ES-I3 (cell line): ENCODE data around the gene KDM4E.
"Not testable (repeated sequence)": the region's sequence is repeated elsewhere in the genome, so short reads cannot be mapped to it uniquely, and the experiment has no call there.

Source experiments
- H3K36me3 ChIP-seq: 2 replicates; pipeline ENCODE4 v1.6.1; 2013; ENCODE audit warnings: mild to moderate bottlenecking, low read length, control low read depth, moderate library complexity; ENCODE audit not compliant: insufficient read depth
- H3K4me1 ChIP-seq: 2 replicates; pipeline ENCODE4 v1.6.1; 2013; ENCODE audit warnings: mild to moderate bottlenecking, control low read depth, low read length; ENCODE audit not compliant: insufficient read depth
- H3K9ac ChIP-seq: 2 replicates; pipeline ENCODE4 v1.6.1; 2013; ENCODE audit warnings: low read depth, mild to moderate bottlenecking, low read length, moderate library complexity
- H3K9me3 ChIP-seq: 2 replicates; pipeline ENCODE4 v1.6.1; 2013; ENCODE audit warnings: mild to moderate bottlenecking, low read length, moderate library complexity; ENCODE audit not compliant: control insufficient read depth, insufficient read depth

The KDM4E gene

DNA sequence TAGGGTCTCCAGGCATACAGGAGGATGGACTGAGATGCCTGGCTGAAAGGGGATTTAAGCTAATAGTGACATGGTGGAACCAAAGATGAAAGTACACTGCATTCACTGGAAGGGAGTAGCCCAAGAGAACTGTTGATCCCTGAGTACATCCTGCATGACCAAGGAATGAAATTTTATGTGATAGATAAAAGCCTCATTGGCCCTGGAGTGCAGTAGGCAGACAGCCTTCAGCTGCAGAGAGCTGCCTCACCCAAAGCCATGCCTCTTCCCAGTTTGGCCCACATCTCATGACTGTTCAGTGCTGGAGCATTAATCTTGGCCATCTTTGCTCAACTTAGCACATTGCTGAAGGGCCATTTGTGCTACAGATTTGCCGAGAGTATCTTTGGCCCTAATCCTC, 8.0 kb downstream of the KDM4E start:
- H3K9me3 ChIP-seq: no peaks in the 10 kb centered on the region
- no peaks in the 10 kb centered on the region for H3K4me1 ChIP-seq
- no peaks in the 10 kb centered on the region for H3K36me3 ChIP-seq
- H3K9ac ChIP-seq: no peak overlapping the region

DNA sequence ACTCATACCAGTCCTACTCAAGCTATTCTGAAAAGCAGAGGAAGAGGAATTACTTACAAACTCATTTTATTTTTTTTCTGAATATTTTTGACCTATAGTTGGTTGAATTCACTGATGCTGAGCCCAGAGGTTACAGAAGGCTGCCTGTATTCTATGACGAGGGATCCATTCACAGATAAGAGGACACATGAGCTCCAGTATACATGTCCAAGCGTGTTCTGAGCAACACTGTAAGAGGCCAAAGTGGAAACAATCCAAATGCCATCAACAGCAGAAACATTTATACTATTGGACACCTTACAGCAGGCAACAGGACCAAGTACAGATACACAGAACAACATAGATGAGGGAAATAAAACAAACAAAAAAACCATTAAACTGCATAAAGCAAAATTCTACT, 10.3 kb downstream of the KDM4E start:
- Histone ChIP-seq H3K36me3 (no peaks in the 10 kb centered on the region), H3K9ac (no peak overlapping the region), H3K4me1 (no peaks in the 10 kb centered on the region)

DNA sequence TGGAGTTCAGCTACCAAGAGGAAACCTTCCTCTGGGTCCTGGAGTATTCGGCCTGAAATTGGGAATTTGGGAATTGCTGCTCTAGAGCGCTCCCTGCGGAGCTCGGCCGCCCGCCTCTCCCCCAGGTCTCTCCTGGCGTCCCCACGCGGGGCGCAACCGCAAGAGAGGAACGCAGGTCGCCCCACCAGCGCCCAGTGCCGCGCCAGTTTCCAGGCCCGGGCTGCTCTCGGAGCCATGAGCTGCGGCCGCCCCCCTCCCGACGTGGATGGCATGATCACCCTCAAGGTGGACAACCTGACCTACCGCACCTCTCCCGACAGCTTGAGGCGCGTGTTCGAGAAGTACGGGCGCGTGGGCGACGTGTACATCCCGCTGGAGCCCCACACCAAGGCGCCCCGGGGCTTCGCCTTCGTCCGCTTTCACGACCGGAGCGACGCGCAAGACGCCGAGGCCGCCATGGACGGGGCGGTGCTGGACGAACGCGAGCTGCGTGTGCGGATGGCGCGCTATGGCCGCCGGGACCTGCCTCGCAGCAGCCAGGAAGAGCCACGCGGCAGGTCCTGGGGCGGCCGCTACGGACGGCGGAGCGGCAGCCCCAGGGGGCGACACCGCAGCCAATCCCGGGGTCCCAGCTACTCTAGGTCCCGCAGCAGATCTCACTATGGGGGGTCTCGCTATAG, 12.4 kb downstream of the KDM4E start:
- not testable (repeated sequence) for H3K9me3 ChIP-seq, H3K4me1 ChIP-seq, H3K36me3 ChIP-seq, H3K9ac ChIP-seq

More for the DNA sequence above, 10.3 kb downstream of the KDM4E start:
- no peaks in the 10 kb centered on the region for H3K9me3 ChIP-seq

DNA sequence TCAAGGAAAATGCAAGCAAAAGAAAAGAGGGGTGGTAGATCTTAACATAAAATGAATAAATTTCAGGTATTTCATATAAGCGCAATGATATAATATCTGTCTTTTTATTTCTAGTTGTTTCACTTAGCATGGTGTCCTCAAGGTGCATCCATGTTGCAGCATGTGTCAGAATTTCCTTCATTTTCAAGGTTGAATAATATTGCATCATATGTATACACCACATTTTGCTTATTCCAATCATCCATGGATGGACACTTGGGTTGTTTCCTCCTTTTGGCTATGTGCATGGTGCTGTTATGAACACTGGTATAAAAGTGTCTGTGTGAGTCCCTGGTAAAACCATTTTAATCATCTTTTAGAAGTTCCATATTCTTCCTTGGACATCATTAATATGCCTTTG, 17.2 kb downstream of the KDM4E start:
- Histone ChIP-seq H3K9ac (no peak overlapping the region), H3K4me1 (no peaks in the 10 kb centered on the region), H3K36me3 (no peaks in the 10 kb centered on the region), H3K9me3 (no peaks in the 10 kb centered on the region)

DNA sequence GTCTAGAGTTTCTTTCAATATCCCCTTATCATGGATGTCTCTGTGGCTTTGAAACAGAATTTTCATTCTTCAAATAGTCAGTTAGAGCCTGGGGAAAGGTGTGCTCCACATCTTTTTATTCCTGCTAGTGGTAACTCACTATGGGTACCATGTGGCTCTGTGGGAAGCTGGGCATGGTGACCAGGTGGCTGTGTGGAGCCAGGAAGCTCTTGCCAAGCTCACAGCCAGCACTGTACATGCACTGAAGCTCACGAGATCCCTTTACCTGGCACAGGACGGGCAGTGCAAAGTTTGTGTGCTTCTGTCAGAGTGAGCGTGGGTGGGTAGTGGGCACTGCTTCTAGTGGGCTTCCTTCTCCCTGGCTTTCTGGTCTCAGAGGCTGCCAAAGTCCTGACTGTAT, 17.8 kb downstream of the KDM4E start:
- Histone ChIP-seq H3K4me1 (no peaks in the 10 kb centered on the region), H3K36me3 (no peaks in the 10 kb centered on the region), H3K9ac (no peak overlapping the region), H3K9me3 (no peaks in the 10 kb centered on the region)

DNA sequence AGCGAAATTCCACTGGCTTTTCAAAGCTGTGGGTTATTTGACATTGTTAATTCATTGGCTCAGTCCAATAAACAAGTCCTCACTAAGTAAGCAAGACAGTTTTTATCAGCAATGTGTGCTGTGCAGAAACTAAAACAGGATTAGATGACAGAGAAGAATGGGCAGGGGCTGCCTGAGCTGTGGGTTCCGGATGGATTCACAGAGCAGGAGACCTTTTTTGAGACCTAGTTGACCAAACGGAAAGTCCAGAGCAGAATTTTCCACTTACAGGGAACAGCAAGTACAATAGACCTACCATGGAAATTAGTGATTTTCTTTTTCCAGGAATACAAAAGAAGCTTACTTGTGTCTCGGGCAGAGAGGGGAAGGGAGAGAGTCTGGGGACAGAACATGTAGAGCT, 19.0 kb downstream of the KDM4E start:
- no peak overlapping the region for H3K9ac ChIP-seq
- H3K4me1 ChIP-seq: no peaks in the 10 kb centered on the region
- no peaks in the 10 kb centered on the region for H3K36me3 ChIP-seq
- H3K9me3 ChIP-seq: no peaks in the 10 kb centered on the region

DNA sequence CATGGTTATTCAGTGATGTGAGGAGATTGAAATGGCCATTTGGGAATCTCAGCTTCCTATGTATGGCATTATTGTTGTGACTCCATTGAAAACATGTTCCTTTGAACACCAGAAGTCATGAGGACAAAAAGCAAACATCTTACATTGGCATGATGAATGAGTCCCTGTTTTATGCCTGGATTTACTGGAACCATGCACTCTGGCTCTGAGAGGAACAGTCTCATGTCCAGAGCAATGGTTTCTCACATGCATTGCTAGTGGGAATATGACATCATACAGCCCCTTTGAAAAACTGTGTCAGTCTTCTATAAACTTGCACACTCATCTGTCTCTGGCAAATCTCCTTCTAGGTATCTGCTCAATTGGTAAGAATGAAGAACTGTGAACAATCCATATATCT, 20.8 kb downstream of the KDM4E start:
- Histone ChIP-seq H3K36me3 (no peaks in the 10 kb centered on the region), H3K4me1 (no peaks in the 10 kb centered on the region), H3K9ac (no peak overlapping the region), H3K9me3 (no peaks in the 10 kb centered on the region)

DNA sequence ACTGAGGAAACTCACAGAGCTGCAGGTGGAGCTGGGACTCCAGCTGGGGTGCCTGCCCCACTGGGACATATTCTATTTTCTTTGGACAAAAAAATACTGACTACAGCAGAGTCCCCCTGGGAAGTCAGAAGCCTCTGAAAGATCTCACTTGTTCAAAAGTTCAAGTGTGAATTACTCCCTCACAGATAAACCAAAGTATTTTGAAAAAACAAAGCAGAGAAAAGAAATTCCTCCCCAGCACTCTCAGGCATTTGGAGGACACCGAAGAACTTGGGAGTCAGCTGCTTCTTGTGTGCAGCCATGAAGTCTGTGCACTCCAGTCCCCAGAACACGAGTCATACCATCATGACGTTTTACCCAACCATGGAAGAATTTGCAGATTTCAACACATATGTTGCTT, 24.1 kb downstream of the KDM4E start, which contains the start of gene KDM4F:
Gene KDM4F (plus strand): TSS at position 301 of the 400 bp plus-strand sequence.
- not testable (repeated sequence) for H3K9ac ChIP-seq, H3K9me3 ChIP-seq, H3K4me1 ChIP-seq, H3K36me3 ChIP-seq

DNA sequence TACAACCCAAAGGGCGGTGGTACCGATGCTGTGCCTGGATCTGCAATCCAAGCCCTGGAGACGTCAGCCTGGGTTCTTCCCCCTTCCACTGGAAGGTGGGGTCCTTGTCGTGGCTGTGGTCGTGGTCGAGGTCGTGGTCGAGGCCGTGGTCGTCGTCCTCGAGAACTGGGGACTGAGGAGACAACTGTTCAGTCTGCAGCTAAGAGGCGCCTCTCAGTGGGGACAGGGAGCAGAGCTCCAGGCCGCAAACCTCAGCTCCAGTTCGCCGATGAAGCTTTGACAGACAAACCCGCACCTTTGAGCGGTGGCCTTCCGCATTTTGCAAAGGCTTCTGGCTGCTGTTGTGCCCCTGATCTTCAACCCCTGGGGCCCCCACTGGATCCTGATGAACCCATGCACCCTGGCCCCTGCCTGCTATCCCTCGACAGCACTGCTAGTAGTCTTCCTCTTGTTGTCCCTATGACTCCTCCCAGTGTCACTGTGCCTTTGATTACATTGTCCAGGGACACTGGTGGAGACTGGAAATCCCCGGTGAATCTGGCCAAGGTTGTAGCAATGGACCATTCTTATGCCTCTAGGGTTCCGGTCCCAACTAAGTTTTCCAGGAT, 25.6 kb downstream of the KDM4E start:
- Histone ChIP-seq H3K9me3 (no peaks in the 10 kb centered on the region), H3K9ac (no peak overlapping the region), H3K4me1 (no peaks in the 10 kb centered on the region), H3K36me3 (no peaks in the 10 kb centered on the region)

DNA sequence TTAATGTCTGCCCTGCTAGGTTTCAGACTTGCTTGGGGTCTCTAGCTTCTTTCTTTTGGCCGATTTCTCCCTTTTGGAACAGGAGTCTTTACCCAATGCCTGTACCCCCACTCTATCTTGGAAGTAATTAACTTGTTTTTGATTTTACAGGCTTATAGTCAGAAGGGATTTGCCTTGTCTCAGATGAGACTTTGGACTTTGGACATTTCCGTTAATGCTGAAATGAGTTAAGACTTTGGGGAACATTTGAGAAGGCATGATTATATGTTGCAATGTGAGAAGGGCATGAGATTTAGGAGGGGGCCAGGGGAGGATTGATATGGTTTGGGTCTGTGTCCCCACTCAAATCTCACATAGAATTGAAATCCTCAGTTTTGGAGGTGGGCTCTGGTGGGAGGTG, 29.3 kb downstream of the KDM4E start:
- Histone ChIP-seq H3K4me1 (no peaks in the 10 kb centered on the region), H3K36me3 (no peaks in the 10 kb centered on the region), H3K9ac (no peak overlapping the region), H3K9me3 (no peaks in the 10 kb centered on the region)

DNA sequence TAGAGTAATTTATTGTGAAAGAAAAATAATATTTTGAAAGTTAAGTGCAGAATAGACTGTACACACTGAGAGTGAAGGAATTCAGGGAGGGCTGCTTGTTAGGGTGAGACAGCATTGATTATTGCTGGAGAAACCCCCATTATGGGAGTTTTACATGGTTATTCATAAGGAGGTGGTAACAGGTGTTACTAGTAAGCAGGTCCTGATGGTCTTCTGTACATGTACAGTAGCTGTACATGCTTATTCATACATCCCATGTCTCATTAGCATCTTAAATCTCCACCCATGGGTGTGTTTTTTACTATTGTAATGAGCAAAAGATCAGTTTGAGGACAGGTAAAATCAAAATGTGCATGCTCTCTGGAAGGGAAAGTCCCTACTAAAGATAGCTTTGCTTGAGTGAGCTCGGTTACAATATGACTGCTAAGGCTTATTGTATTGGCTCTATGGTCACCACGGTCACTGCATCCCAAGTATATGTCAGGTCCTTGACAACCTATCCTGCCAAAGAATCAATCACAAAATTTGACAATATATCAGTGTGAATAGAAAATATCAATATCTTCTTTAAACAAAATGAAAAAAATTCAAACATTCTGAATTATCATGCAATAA, 30.3 kb downstream of the KDM4E start:
- no peaks in the 10 kb centered on the region for H3K36me3 ChIP-seq
- no peaks in the 10 kb centered on the region for H3K9me3 ChIP-seq
- no peak overlapping the region for H3K9ac ChIP-seq
- no peaks in the 10 kb centered on the region for H3K4me1 ChIP-seq

DNA sequence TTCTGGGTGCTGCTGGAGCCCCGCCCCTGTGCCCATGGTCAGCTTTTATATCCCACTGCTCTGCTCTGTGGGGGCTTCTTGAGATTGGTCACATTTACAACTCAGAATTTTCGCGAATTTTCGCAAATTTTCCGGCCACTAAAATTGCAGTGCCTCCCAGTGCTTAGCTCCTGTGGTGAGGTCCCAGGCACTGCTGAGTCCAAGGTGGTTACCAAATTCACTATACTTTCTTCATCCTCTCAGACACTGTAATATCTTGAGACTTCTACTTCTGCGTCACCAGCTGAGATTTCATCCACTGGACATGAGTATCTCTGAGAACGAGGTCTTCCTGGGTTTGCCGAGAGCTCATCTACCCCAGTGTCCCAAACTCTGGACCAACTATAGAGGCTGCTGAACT, 32.9 kb downstream of the KDM4E start:
- Histone ChIP-seq H3K36me3 (no peaks in the 10 kb centered on the region), H3K4me1 (no peaks in the 10 kb centered on the region), H3K9ac (no peak overlapping the region), H3K9me3 (no peaks in the 10 kb centered on the region)

DNA sequence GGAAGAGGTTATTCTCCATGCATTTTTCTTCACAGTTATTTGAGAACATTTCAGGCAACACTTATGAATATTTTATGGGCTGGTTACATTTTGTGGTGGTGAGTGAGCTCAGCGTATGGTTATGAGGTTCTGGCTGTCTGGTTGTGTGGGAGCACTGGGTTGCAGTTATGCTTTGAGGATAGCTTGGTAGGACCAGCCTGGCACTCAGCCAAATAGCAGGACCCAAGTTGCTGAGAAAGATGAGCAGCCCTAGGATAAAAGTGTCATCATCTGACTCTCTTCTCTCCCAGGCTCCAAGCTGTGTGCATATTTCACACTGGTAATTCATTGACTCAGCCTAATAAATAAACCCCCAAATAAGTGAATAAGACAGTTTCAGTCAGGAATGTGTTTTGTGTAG, 33.6 kb downstream of the KDM4E start:
- Histone ChIP-seq H3K36me3 (no peaks in the 10 kb centered on the region), H3K9me3 (no peaks in the 10 kb centered on the region), H3K4me1 (no peaks in the 10 kb centered on the region), H3K9ac (no peak overlapping the region)

DNA sequence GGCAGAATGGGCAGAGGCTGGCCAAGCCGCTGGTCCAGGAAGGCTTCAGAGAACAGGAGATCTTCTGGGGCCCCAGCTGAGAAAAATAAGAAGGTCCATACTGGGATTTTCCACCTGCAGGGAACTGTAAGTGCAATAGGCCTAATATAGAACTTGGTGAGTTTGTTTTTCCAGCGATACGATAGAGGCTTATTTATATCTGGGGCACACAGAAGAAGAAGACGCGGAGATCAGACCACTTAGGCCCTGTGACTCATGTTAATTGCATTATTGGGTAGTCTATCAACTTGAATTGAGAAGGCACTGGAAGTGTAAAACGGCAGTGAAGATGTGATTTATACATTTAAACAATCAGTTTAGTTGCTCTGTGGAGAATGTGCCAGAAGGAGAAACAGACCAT, 34.0 kb downstream of the KDM4E start:
- no peaks in the 10 kb centered on the region for H3K9me3 ChIP-seq
- no peaks in the 10 kb centered on the region for H3K36me3 ChIP-seq
- no peak overlapping the region for H3K9ac ChIP-seq
- H3K4me1 ChIP-seq: no peaks in the 10 kb centered on the region

DNA sequence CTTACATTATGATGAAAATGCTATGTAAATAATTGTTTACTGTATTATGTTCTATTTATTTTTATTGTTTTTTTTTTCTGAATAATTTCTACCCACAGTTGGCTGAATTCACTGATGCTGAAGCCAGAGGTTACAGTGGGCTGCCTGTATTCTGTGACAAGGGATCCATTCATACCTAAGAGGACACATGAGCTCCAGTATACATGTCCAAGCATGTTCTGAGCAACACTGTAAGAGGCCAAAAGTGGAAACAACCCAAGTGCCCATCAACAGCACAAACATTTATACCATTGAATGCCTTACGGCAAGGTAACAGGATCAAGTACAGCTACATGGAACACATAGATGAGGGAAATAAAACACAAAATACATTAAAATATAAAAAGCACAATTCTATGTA, 40.3 kb downstream of the KDM4E start:
- no peaks in the 10 kb centered on the region for H3K4me1 ChIP-seq
- no peaks in the 10 kb centered on the region for H3K36me3 ChIP-seq
- H3K9me3 ChIP-seq: no peaks in the 10 kb centered on the region
- H3K9ac ChIP-seq: no peak overlapping the region
